Lung (tissue), 12 donors: Measurements from ENCODE around the gene ZNF526. TPM values are rescaled to one million over a fixed set of nuclear protein-coding genes. Genes with fewer than 3 reads are reported as not detected.

Experiments
- ATAC-seq: fragments of 200-7000 bp; cut with Tn5 transposase; one replicate; pipeline ENCODE4 v1.9.1; 2020; ENCODE audit warnings: moderate number of reproducible peaks; ENCODE audit not compliant: insufficient read depth, low FRiP score
- DNase-seq, 3 donors: peaks; one replicate each; pipeline ENCODE4 v3.0.0-alpha.2; 2013 to 2017
- H3K27ac ChIP-seq, 2 donors: one replicate each; pipeline ENCODE4 v1.5.1; 2013; ENCODE audit warnings: mild to moderate bottlenecking in 2 of 2, moderate library complexity in 2 of 2, control low read depth in 1 of 2, inconsistent platforms in 1 of 2, low read depth in 1 of 2, low read length in 1 of 2
- H3K27me3 ChIP-seq, 3 donors: one replicate each; pipeline ENCODE4 v1.5.1; 2013; ENCODE audit warnings: low read length in 2 of 3; ENCODE audit not compliant: control insufficient read depth in 3 of 3, insufficient read depth in 3 of 3
- H3K36me3 ChIP-seq, 4 donors: one replicate each; pipeline ENCODE4 v1.5.1; 2013; ENCODE audit warnings: low read length in 4 of 4, mild to moderate bottlenecking in 1 of 4, moderate library complexity in 1 of 4; ENCODE audit not compliant: control insufficient read depth in 4 of 4, insufficient read depth in 4 of 4
- H3K4me1 ChIP-seq, 5 donors: one replicate each; pipeline ENCODE4 v1.5.1; 2013; ENCODE audit warnings: low read length in 5 of 5, mild to moderate bottlenecking in 2 of 5, moderate library complexity in 1 of 5; ENCODE audit not compliant: control insufficient read depth in 5 of 5, insufficient read depth in 5 of 5
- H3K4me3 ChIP-seq: one replicate; pipeline ENCODE4 v1.5.1; 2013; ENCODE audit warnings: mild to moderate bottlenecking, control low read depth, moderate library complexity
- H3K9ac ChIP-seq, 2 donors: one replicate each; pipeline ENCODE4 v1.5.1; 2013; ENCODE audit warnings: low read length in 2 of 2, control low read depth in 1 of 2; ENCODE audit not compliant: insufficient read depth in 1 of 2
- H3K9me3 ChIP-seq, 4 donors: one replicate each; pipeline ENCODE4 v1.5.1; 2013; ENCODE audit warnings: low read length in 3 of 4, mild to moderate bottlenecking in 1 of 4, moderate library complexity in 1 of 4; ENCODE audit not compliant: control insufficient read depth in 4 of 4, insufficient read depth in 3 of 4
- WGBS, 2 donors: extraction: QIAGEN DNeasy Blood & Tissue Kit; methylation state at CpG; one replicate each; pipeline ENCODE4 v1.1.7; 2013; 5-methylcytosine and 5-hydroxymethylcytosine counted together
- polyA plus RNA-seq, 2 donors: library from polyadenylated mRNA; stranded (reverse); fragments of 200-250 nt; gene quantifications; one replicate each; pipeline ENCODE4 v1.2.1, GENCODE V29; 2013
- total RNA-seq, 2 donors: library from RNA; depleted of rRNA in 1 of 2; stranded (reverse); fragments of >200 nt in 1 of 2; gene quantifications; one replicate each; pipeline ENCODE4 v1.2.1, GENCODE V29; 2014 to 2021
- TF ChIP-seq, protein P1 (sequence below): IDR thresholded peaks from 2 replicates; pipeline ENCODE4 v1.5.1; 2012; ENCODE audit warnings: mild to moderate bottlenecking; ENCODE audit errors: control extremely low read depth, extremely low read depth
- donor health status: control.
- donor health status: control.
- donor health status: Bipolar disorder and iron deficiency.
- donor health status: healthy.
- donor health status: DM: yes; HTN: yes; CAD: no.

Gene ZNF526
- total and polyA plus RNA-seq, 4 donors = 4.6 to 14.4 (median 5.4) TPM

DNA sequence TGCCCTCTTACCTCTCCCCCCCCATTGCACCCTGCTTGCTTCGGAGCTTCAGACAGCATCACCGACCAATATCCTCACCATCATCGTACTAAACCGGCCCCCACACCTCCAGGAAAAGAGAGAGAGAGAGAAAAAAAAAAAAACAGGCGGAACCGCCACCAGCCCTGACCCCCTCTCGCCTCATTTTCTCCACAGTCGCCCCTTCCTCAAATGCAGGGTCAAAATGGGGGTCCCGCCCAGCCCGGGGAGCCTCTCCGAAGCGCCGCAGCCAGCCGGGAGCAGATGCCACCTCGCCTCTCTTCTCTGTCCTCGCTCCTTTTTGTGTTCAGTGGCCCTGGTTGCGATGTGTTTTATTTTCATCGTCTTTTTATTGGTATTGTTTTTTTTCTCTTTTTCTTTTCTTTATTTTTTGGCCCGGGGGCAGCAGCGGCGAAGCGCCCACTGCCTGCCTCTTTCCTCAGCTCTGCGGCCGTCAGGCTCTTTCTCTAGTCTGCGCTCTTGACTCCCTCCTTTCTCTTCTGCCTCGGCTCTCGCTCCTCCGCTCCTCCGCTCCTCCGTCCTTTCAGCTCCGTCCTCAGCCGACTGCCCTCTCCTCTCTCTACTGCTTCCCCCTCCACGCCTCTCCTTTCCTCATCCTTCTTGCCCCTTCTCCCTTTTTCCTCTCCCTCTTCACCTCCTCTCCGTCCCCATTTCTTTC is 44.0 kb upstream of the ZNF526 start:
- 3 to 4% methylated on average over 34 of the region's 34 CpGs for WGBS, 2 donors
- no peaks in the 10 kb centered on the region for H3K36me3 ChIP-seq
- ATAC-seq (no peak), DNase-seq (peak in 2 of 3 donors; percentile 13 to 16)
- no peak overlapping the region for H3K27ac ChIP-seq
- H3K27me3 ChIP-seq = peaks cover 0 to 73% (median 63%) of the 10 kb centered on the region in 3 donors
- no peak overlapping the region for H3K4me3 ChIP-seq
- TF ChIP-seq, protein P1, sequence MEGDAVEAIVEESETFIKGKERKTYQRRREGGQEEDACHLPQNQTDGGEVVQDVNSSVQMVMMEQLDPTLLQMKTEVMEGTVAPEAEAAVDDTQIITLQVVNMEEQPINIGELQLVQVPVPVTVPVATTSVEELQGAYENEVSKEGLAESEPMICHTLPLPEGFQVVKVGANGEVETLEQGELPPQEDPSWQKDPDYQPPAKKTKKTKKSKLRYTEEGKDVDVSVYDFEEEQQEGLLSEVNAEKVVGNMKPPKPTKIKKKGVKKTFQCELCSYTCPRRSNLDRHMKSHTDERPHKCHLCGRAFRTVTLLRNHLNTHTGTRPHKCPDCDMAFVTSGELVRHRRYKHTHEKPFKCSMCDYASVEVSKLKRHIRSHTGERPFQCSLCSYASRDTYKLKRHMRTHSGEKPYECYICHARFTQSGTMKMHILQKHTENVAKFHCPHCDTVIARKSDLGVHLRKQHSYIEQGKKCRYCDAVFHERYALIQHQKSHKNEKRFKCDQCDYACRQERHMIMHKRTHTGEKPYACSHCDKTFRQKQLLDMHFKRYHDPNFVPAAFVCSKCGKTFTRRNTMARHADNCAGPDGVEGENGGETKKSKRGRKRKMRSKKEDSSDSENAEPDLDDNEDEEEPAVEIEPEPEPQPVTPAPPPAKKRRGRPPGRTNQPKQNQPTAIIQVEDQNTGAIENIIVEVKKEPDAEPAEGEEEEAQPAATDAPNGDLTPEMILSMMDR = no peak
- no peak overlapping the region for H3K9ac ChIP-seq
- no peaks in the 10 kb centered on the region for H3K9me3 ChIP-seq
- peaks cover 0 to 9% (median 2%) of the 10 kb centered on the region in 5 donors for H3K4me1 ChIP-seq

DNA sequence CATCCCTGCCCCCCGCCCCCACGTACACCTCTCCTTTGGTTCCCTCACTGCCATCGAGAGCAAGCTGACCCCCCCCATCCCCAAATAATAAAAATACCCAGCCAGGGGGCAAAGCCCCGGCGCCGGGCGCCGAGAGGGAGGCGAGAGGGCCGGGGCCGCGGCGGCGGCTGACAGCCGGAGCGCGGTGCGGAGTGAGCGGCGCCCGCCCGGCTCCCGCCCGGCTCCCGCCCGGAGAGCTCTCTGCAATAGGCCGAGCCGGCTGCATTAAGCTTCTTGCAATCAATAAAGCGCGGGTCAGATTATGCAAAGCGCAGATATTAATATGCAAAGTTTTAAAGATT is 43.5 kb upstream of the ZNF526 start:
- ATAC-seq (peak; percentile 38), DNase-seq (no peak)
- TF ChIP-seq, protein P1 = no peak
- Histone ChIP-seq H3K9ac (no peak overlapping the region), H3K27ac (no peak overlapping the region), H3K36me3 (no peaks in the 10 kb centered on the region), H3K9me3 (no peaks in the 10 kb centered on the region), H3K27me3 (peaks cover 0 to 73% (median 63%) of the 10 kb centered on the region in 3 donors), H3K4me1 (peaks cover 0 to 9% (median 2%) of the 10 kb centered on the region in 5 donors), H3K4me3 (no peak overlapping the region)
- WGBS, 2 donors = 0 to 1% methylated on average over 29 to 31 of the region's 31 CpGs

DNA sequence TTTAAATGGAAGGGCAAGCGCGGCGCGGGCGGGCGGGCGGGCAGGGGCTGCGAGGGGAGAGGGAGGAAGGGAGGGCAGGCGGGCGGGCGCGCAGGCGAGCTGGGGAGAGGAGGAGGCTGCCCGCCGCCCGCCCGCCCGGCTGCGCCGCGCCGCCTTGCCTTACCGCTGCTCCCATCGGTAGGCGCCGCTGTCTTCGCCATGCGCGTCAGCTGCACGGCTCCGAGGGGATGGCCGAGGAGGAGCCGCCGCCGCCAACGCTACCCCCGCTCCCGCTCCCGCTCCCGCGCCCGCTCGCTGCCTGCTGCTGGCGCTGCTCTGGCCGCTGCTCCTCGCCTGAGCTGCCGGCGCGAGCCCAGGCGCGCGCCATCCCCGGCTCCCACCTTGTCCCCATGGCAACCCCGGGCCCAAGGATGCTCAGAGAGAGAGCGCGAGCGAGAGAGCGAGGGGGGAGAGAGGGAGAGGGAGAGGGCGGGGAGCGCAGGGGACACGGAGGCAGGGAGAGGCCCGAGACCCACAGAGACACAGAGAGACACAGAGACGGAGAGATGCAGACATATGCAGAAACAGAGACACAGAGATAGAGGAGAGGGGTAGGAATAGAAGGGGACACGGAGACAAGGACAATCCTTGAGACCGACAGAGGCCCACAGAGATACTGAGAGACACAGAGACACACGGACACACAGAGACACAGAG is 43.0 kb upstream of the ZNF526 start:
- Histone ChIP-seq H3K4me3 (no peak overlapping the region), H3K4me1 (peaks cover 0 to 9% (median 2%) of the 10 kb centered on the region in 5 donors), H3K36me3 (no peaks in the 10 kb centered on the region), H3K9ac (no peak overlapping the region), H3K27me3 (peaks cover 0 to 78% (median 63%) of the 10 kb centered on the region in 3 donors), H3K27ac (no peak overlapping the region), H3K9me3 (no peaks in the 10 kb centered on the region)
- 1 to 2% methylated on average over 23 to 66 of the region's 66 CpGs for WGBS, 2 donors
- DNase-seq (peak; percentile 81 to 85 (median 84)), ATAC-seq (peak; percentile 82)
- TF ChIP-seq, protein P1 = peak; percentile 16
